ENCODE results near the gene BPIFB1. TPM values are rescaled to one million over a fixed set of nuclear protein-coding genes. Genes with fewer than 3 reads are reported as not detected.

BPIFB1 gene
- total RNA-seq, 4 donors from 2014 or later: not detected

DNA sequence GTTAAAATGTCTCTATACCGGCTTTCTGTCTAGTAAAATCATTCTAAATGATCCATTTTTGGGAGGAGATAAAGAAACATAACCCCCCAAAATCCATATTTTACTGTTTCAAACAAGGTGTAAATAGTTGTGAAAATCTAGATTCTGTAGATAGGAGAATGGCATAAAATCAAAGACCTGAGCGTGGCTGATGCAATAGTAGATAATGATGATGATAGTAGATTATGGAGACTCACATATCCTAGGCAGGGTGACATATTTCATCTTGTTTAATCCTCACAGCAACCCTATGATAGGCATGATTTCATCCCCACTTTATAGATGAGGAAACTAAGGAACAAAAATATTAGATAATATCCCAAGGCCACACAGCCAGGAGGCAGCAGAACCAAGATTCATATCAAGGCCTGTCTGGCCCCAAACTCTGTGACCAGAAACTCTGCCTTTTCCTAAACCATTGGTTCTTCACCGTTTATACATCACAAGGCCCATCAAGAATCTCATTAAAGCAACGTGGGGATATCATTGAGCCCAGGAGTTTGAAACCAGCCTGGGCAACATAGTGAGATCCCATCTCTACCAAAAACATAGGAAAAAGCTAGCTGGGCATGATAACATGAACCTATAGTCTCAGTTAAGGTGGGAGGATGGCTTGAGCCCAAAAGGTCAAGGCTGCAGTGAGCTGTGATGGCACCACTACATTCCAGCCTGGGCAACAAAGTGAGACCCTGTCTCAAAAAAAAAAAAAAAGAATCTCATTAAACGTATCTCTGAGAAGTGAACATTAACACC is 55.6 kb downstream of the BPIFB1 start:
- intact Hi-C loops (cut with DNase I): no loop called here
- DNase-seq (ENCODE audit: extremely low spot score): no peak
- TF ChIP-seq EP300 (IDR thresholded peaks at IDR 0.05) (no peak), POLR2AphosphoS5 (IDR thresholded peaks at IDR 0.05) (no peak), POLR2A (IDR thresholded peaks at IDR 0.05; ENCODE audit: low read depth) (no peak)
- TF ChIP-seq, protein P1, sequence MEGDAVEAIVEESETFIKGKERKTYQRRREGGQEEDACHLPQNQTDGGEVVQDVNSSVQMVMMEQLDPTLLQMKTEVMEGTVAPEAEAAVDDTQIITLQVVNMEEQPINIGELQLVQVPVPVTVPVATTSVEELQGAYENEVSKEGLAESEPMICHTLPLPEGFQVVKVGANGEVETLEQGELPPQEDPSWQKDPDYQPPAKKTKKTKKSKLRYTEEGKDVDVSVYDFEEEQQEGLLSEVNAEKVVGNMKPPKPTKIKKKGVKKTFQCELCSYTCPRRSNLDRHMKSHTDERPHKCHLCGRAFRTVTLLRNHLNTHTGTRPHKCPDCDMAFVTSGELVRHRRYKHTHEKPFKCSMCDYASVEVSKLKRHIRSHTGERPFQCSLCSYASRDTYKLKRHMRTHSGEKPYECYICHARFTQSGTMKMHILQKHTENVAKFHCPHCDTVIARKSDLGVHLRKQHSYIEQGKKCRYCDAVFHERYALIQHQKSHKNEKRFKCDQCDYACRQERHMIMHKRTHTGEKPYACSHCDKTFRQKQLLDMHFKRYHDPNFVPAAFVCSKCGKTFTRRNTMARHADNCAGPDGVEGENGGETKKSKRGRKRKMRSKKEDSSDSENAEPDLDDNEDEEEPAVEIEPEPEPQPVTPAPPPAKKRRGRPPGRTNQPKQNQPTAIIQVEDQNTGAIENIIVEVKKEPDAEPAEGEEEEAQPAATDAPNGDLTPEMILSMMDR (IDR thresholded peaks at IDR 0.05): no peak
- no peak overlapping the region for H3K27ac ChIP-seq (replicated peaks in 1 of 4)
- 90% methylated on average over 5 of the region's 5 CpGs for WGBS
- peaks cover 0 to 34% (median 0%) of the 10 kb centered on the region in 4 donors for H3K27me3 ChIP-seq
- H3K4me1 ChIP-seq: no peaks in the 10 kb centered on the region
- H3K9me3 ChIP-seq: no peaks in the 10 kb centered on the region
- no peaks in the 10 kb centered on the region for H3K36me3 ChIP-seq
- H3K4me3 ChIP-seq: no peak overlapping the region

DNA sequence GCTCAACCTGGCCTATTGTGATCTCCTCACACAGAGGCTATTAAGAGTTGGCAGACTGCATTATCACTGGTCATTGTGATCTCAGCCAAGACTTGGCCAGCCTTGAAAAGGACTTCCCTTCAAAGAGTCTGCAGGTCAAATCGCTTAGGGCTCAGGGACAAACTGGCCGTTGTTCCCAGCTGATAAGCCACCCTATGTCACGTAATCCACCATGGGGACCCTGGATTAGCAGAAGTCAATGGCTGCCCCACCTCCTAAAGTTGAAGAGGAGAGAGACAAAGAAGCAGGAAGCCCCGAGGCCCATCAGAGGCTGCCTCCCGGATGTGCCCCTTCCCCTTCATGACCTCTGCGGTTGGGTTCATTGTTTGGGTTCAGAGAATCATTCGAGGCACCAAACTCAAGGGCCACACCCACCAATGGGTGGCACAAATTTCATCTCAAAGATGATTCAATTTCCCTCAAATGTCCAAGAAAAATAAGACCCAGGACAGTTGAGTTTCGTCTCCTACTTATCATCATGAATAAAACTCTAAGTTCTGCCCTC is 56.6 kb downstream of the BPIFB1 start:
- Histone ChIP-seq H3K27me3 (peaks cover 0 to 33% (median 0%) of the 10 kb centered on the region in 4 donors), H3K27ac (replicated peaks in 1 of 4) (no peak overlapping the region), H3K36me3 (no peaks in the 10 kb centered on the region), H3K4me3 (no peak overlapping the region), H3K9me3 (no peaks in the 10 kb centered on the region), H3K4me1 (no peaks in the 10 kb centered on the region)
- DNase-seq (ENCODE audit: extremely low spot score): no peak
- intact Hi-C loops (cut with DNase I): no loop called here
- 83% methylated on average over 8 of the region's 8 CpGs for WGBS
- TF ChIP-seq POLR2AphosphoS5 (IDR thresholded peaks at IDR 0.05) (no peak), POLR2A (IDR thresholded peaks at IDR 0.05; ENCODE audit: low read depth) (no peak), EP300 (IDR thresholded peaks at IDR 0.05) (no peak)
- TF ChIP-seq, protein P1 (IDR thresholded peaks at IDR 0.05): no peak

DNA sequence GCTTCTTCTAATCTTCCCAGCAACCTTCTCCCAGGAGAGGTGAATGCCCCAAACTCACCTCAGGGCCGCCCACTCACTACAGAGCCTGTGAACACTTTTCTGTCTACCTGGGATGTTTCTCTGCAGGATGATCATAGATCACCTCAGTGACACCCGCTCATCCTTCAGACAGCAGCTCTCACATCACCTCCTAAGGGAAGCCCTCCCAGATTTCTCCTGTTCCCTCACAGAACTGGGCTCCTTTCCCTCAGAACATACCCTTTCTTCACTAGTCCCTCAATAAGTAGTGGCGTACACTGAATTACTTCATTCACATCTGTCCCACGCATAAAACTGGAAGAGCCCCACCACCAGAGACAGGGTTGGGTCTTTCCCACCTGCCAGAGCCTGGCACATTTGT is 60.5 kb downstream of the BPIFB1 start:
- intact Hi-C loops (cut with DNase I): no loop called here
- H3K4me3 ChIP-seq: no peak overlapping the region
- no peaks in the 10 kb centered on the region for H3K9me3 ChIP-seq
- H3K4me1 ChIP-seq: no peaks in the 10 kb centered on the region
- H3K27me3 ChIP-seq: peaks cover 0 to 33% (median 0%) of the 10 kb centered on the region in 4 donors
- H3K36me3 ChIP-seq: no peaks in the 10 kb centered on the region
- no peak for DNase-seq (ENCODE audit: extremely low spot score)
- no peak overlapping the region for H3K27ac ChIP-seq (replicated peaks in 1 of 4)
- no peak for TF ChIP-seq POLR2AphosphoS5 (IDR thresholded peaks at IDR 0.05)
- no peak for TF ChIP-seq EP300 (IDR thresholded peaks at IDR 0.05)
- 98% methylated on average over 4 of the region's 4 CpGs for WGBS

DNA sequence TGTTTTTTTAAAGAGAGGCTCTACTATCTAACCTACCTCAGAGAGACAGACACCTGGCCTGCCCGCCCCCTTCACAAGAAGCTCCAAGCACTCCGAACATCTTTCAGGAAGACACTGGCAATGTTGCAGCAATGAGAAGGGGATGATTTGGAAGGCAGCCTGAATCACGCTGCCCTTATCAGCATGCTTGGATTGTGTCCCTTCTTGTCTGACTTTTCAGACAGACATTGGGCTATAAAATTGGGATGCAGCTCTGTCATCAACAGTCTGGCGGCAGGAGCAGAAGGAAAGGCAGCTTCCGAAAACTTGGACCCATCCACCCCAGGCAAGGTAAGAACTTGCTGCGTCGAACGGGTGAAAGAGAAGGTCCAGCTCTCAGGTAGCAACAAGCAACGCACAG is 62.3 kb downstream of the BPIFB1 start:
- Histone ChIP-seq H3K27me3 (peaks cover 0 to 19% (median 0%) of the 10 kb centered on the region in 4 donors), H3K36me3 (peaks cover 0 to 15% (median 14%) of the 10 kb centered on the region in 4 donors), H3K9me3 (no peaks in the 10 kb centered on the region), H3K4me1 (no peaks in the 10 kb centered on the region), H3K27ac (replicated peaks in 1 of 4) (no peak overlapping the region), H3K4me3 (no peak overlapping the region)
- 87% methylated on average over 9 of the region's 9 CpGs for WGBS
- intact Hi-C loops (cut with DNase I): no loop called here
- TF ChIP-seq, protein P1 (IDR thresholded peaks at IDR 0.05): no peak
- TF ChIP-seq POLR2A (IDR thresholded peaks at IDR 0.05; ENCODE audit: low read depth): no peak
- TF ChIP-seq EP300 (IDR thresholded peaks at IDR 0.05): no peak
- TF ChIP-seq POLR2AphosphoS5 (IDR thresholded peaks at IDR 0.05): no peak
- no peak for DNase-seq (ENCODE audit: extremely low spot score)

DNA sequence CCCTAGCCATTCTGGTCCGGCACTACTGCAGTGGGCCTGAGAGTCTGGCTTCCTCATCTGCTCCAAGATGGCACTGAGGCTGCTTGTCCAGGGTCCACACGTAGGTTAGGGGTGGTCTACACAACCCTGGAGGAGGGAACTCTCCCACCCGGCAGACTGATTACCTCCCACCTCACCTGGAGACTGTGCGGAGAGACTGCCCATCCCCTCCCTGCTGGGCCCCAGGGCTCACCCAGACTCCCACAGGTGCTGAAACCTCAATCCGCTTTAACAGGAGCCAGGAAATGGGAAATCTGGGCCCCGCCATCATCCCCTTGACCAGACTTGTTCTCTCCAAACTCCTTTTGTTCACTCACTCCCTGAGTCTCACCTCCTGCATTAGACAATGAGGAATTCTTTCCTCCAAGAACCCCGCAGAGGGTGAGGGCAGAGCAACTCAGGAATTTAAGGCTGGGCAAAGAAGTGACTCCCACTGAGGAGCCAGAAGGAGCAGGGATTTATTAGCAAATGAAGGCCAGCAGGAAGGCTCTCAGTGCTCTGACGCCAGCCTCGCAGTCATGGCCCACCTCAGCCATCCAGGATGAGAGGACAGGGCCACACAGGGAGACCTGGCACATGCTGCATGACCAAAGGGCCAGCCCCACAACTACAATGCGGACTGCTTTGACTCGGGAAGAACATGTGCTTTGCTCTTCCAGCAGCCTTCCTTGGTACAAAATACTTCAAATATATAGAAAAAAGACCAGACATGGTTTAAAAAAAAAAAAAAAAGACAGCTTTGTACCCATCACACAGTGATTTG is 65.3 kb downstream of the BPIFB1 start:
- no peak for DNase-seq (ENCODE audit: extremely low spot score)
- Histone ChIP-seq H3K27ac (replicated peaks in 1 of 4) (no peak overlapping the region), H3K4me1 (no peaks in the 10 kb centered on the region), H3K9me3 (no peaks in the 10 kb centered on the region), H3K27me3 (no peaks in the 10 kb centered on the region), H3K36me3 (peaks cover 0 to 29% (median 23%) of the 10 kb centered on the region in 4 donors), H3K4me3 (no peak overlapping the region)
- 92% methylated on average over 10 of the region's 11 CpGs for WGBS
- intact Hi-C loops (cut with DNase I): no loop called here
- no peak for TF ChIP-seq POLR2AphosphoS5 (IDR thresholded peaks at IDR 0.05)

Measured in esophagus muscularis mucosa (tissue), 4 donors.